Osteoblast (primary cell): ENCODE data around the gene VN1R5. TPM values are rescaled to one million over a fixed set of nuclear protein-coding genes. Genes with fewer than 3 reads are reported as not detected.

ENCODE experiments used
- DNase-seq: peaks from one replicate; pipeline ENCODE4 v3.0.0; 2011; ENCODE audit warnings: low spot score, mixed read lengths; ENCODE audit not compliant: insufficient read length; ENCODE audit errors: missing footprints
- H2AFZ ChIP-seq: 2 replicates; pipeline ENCODE4 v1.6.0; 2011; ENCODE audit warnings: mild to moderate bottlenecking, low read length
- H3K27ac ChIP-seq: 2 replicates; pipeline ENCODE4 v1.5.1; 2011; ENCODE audit warnings: mild to moderate bottlenecking, low read depth, low read length, moderate library complexity
- H3K27me3 ChIP-seq: 2 replicates; pipeline ENCODE4 v1.6.0; 2012; ENCODE audit warnings: mild to moderate bottlenecking, control low read depth, inconsistent platforms, low read length, moderate library complexity; ENCODE audit not compliant: insufficient read depth
- H3K36me3 ChIP-seq: 2 replicates; pipeline ENCODE4 v1.5.1; 2011; ENCODE audit warnings: mild to moderate bottlenecking, low read length, control low read depth, moderate library complexity; ENCODE audit not compliant: insufficient read depth
- H3K4me1 ChIP-seq: 2 replicates; pipeline ENCODE4 v1.5.1; 2011; ENCODE audit warnings: mild to moderate bottlenecking, low read length, control low read depth, moderate library complexity; ENCODE audit not compliant: insufficient read depth
- H3K4me2 ChIP-seq: 2 replicates; pipeline ENCODE4 v1.6.0; 2011; ENCODE audit warnings: mild to moderate bottlenecking, low read length; ENCODE audit not compliant: insufficient read depth
- H3K4me3 ChIP-seq: fragments of 200-600 bp; sonication (generic); 3 replicates; pipeline ENCODE4 v1.5.1; 2012; ENCODE audit warnings: mild to moderate bottlenecking, low read length, inconsistent platforms; ENCODE audit not compliant: insufficient read depth
- H3K79me2 ChIP-seq: 2 replicates; pipeline ENCODE4 v1.6.0; 2012; ENCODE audit warnings: mild to moderate bottlenecking, low read length, control low read depth, inconsistent platforms; ENCODE audit not compliant: insufficient read depth
- H3K9me3 ChIP-seq: 2 replicates; pipeline ENCODE4 v1.5.1; 2011; ENCODE audit warnings: low read depth, low read length, control low read depth
- H4K20me1 ChIP-seq: 2 replicates; pipeline ENCODE4 v1.6.0; 2012; ENCODE audit warnings: mild to moderate bottlenecking, low read length, control low read depth; ENCODE audit not compliant: insufficient read depth
- CTCF ChIP-seq: IDR thresholded peaks from 2 replicates; pipeline ENCODE4 v1.5.1; 2011; ENCODE audit warnings: mild to moderate bottlenecking, low read depth, low read length, moderate library complexity; ENCODE audit errors: extremely low read depth
- total RNA-seq: library from RNA; depleted of rRNA; stranded (reverse); fragments of >200 nt; gene quantifications from 2 replicates; pipeline ENCODE4 v1.2.3, GENCODE V29; 2012

Gene VN1R5
- total RNA-seq, 1 donor, result not detected

DNA sequence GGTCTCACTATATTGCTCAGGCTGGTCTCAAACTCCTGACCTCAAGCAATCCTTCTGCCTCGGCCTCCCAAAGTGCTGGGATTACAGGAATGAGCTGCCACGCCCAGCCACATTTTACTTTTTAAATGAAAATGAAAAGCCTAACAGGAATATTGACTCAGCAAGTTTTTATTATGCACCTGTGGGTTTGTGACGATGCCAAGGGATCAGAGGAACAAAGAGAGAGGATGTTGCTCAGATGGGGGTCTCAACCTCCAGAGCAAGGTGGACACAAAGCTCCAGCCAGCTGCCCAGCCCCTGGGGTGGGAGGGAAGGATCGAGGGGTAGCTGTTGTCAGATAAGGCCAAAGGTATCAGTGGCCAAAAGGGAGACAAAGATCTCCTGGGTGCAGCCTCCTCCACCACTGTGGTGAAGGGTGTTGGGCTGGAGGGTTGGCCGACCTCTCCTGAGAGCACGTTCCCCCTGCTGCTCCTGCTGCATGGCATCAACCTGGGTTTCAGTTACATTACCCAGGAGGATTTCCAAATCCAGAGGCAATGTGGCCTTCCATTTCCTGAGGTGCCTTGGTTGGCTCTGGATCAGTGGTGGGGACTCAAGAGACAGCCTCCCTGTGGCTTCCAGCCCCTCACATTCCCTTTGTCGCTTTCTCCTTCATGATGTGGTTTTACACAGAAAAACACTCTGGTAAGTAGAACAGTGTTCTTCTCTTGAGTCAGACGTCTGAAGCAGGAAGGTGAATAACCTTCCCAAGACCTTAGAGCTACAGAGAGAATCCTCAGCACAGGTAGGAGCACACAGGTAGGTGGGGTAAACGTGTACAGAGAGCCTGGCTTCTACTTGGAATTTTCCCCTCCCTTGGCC is 41.6 kb downstream of the VN1R5 start:
- H3K4me2 ChIP-seq, result no peak overlapping the region

DNA sequence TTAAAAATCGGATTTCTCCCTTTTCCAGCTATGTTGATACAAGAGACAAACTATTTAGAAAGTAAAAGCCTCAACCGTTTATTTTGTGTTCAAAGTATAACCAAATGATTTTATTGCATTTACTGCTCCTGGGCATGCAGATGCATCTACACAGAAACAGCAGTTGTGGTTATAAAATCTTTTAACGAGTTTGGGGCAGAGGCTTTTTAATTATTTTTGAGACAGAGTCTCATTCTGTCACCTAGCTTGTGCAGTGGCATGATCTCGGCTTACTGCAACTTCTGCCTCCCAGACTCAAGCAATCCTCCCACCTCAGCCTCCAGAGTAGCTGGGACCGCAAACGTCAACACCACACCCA is 42.2 kb downstream of the VN1R5 start:
- H2AFZ ChIP-seq, result no peak overlapping the region
- no peak overlapping the region for H3K27ac ChIP-seq
- no peaks in the 10 kb centered on the region for H3K27me3 ChIP-seq
- peaks cover 20% of the 10 kb centered on the region for H3K4me1 ChIP-seq
- no peak for TF ChIP-seq CTCF
- H3K36me3 ChIP-seq, result peaks cover 18% of the 10 kb centered on the region
- no peak overlapping the region for H3K4me2 ChIP-seq
- H4K20me1 ChIP-seq, result peaks cover 8% of the 10 kb centered on the region
- H3K4me3 ChIP-seq, result no peak overlapping the region
- no peaks in the 10 kb centered on the region for H3K9me3 ChIP-seq
- no peaks in the 10 kb centered on the region for H3K79me2 ChIP-seq
- DNase-seq, result no peak

More for the DNA sequence above, 41.6 kb downstream of the VN1R5 start:
- DNase-seq, result no peak
- Histone ChIP-seq H3K79me2 (no peaks in the 10 kb centered on the region), H3K4me1 (peaks cover 24% of the 10 kb centered on the region), H3K36me3 (peaks cover 13% of the 10 kb centered on the region), H4K20me1 (peaks cover 8% of the 10 kb centered on the region), H3K27me3 (no peaks in the 10 kb centered on the region), H3K4me3 (no peak overlapping the region), H2AFZ (no peak overlapping the region), H3K9me3 (no peaks in the 10 kb centered on the region), H3K27ac (no peak overlapping the region)
- TF ChIP-seq CTCF, result no peak

DNA sequence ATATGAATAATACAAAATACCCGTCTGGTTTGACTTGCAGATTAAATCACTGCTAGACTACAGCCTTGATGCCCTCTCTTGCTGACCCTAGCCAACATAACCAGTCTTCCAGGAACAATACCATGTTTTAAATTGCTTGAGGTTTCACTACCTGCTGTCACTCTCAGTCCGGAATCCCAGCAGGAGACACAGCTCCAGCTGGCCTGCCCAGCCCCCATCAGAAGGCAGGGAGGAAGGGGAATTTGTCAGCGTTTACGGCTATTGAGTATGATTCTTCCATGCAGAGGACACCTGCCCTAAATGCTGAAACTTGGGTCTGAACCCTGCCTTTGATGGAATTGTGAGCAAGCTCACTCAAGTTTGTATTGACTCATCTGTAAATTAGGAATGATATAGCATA is 42.8 kb downstream of the VN1R5 start:
- no peak overlapping the region for H3K4me2 ChIP-seq
- no peak for TF ChIP-seq CTCF
- H3K4me1 ChIP-seq, result peaks cover 18% of the 10 kb centered on the region
- no peaks in the 10 kb centered on the region for H3K27me3 ChIP-seq
- no peak for DNase-seq
- H3K79me2 ChIP-seq, result no peaks in the 10 kb centered on the region
- no peak overlapping the region for H3K27ac ChIP-seq
- H3K9me3 ChIP-seq, result no peaks in the 10 kb centered on the region
- H4K20me1 ChIP-seq, result peaks cover 7% of the 10 kb centered on the region
- H3K36me3 ChIP-seq, result peaks cover 24% of the 10 kb centered on the region
- no peak overlapping the region for H2AFZ ChIP-seq
- H3K4me3 ChIP-seq, result no peak overlapping the region

GRCh38 chr1:247299723-247300381 is 44.0 kb downstream of the VN1R5 start:
- Histone ChIP-seq H3K79me2 (no peaks in the 10 kb centered on the region), H3K36me3 (peaks cover 30% of the 10 kb centered on the region)

More at GRCh38 chr1:247299723-247300381, 44.0 kb downstream of the VN1R5 start:
- DNase-seq, result no peak
- no peak for TF ChIP-seq CTCF
- H3K4me1 ChIP-seq, result peaks cover 7% of the 10 kb centered on the region
- no peaks in the 10 kb centered on the region for H3K9me3 ChIP-seq
- no peak overlapping the region for H3K27ac ChIP-seq
- peaks cover 5% of the 10 kb centered on the region for H4K20me1 ChIP-seq
- H3K4me3 ChIP-seq, result no peak overlapping the region
- no peaks in the 10 kb centered on the region for H3K27me3 ChIP-seq
- no peak overlapping the region for H2AFZ ChIP-seq
- H3K4me2 ChIP-seq, result no peak overlapping the region
